Kasumi-1 (cell line): ENCODE data around the gene CPT1B.
A peak's percentile ranks its signal among the peaks of the same experiment; 100 is the strongest.

ENCODE experiments used
- DNase-seq, 2 experiments: peaks; one replicate each; lab custom pipeline; 2025; lab: John Stamatoyannopoulos, UW

Gene CPT1B

GRCh38 chr22:50585781-50586180 is 7.6 kb upstream of the CPT1B start:
- DNase-seq: no peak

- no peak for DNase-seq
These were observed 7.0 kb upstream of the CPT1B start for GRCh38 chr22:50585238-50585637.

- no peak for DNase-seq
These were observed 6.2 kb upstream of the CPT1B start for GRCh38 chr22:50584106-50585096.

- DNase-seq: peak in 1 of 2 experiments; percentile 45
These were observed 5.2 kb upstream of the CPT1B start for GRCh38 chr22:50583294-50583861.

GRCh38 chr22:50582493-50583293 is 4.5 kb upstream of the CPT1B start, which contains the start of gene CHKB:
TSS of gene CHKB (minus strand) at chr22:50582849. CDS start at chr22:50582781, 68 bp downstream.
- DNase-seq: peak; percentile 98

- DNase-seq: peak in 1 of 2 experiments; percentile 9
These were observed 3.8 kb upstream of the CPT1B start for GRCh38 chr22:50581950-50582492.

- DNase-seq: no peak
These were observed 3.1 kb upstream of the CPT1B start for GRCh38 chr22:50581031-50581949.

GRCh38 chr22:50579752-50580151 is 1.5 kb upstream of the CPT1B start:
- no peak for DNase-seq

GRCh38 chr22:50578776-50579310 is 616 bp upstream of the CPT1B start:
- DNase-seq: no peak

GRCh38 chr22:50577697-50577986 is 585 bp downstream of the CPT1B start:
- no peak for DNase-seq

- no peak for DNase-seq
These were observed 1.2 kb downstream of the CPT1B start for GRCh38 chr22:50576806-50577696.

- no peak for DNase-seq
These were observed 2.2 kb downstream of the CPT1B start for GRCh38 chr22:50576070-50576469.

- DNase-seq: no peak
These were observed 2.7 kb downstream of the CPT1B start for GRCh38 chr22:50575426-50575941.

- DNase-seq: no peak
These were observed 3.9 kb downstream of the CPT1B start for GRCh38 chr22:50574383-50574755.

- no peak for DNase-seq
These were observed 4.5 kb downstream of the CPT1B start for GRCh38 chr22:50573491-50574382.

- no peak for DNase-seq
These were observed 5.3 kb downstream of the CPT1B start for GRCh38 chr22:50572965-50573364.

- no peak for DNase-seq
These were observed 6.7 kb downstream of the CPT1B start for GRCh38 chr22:50571264-50572175.

GRCh38 chr22:50570861-50571260 is 7.4 kb downstream of the CPT1B start:
- no peak for DNase-seq
